Lower leg skin (tissue), 4 donors: ENCODE measurements around the gene NEURL3. TPM values are rescaled to one million over a fixed set of nuclear protein-coding genes. Genes with fewer than 3 reads are reported as not detected.
A peak's percentile ranks its signal among the peaks of the same experiment; 100 is the strongest.
"Not testable (repeated sequence)": the region's sequence is repeated elsewhere in the genome, so short reads cannot be mapped to it uniquely, and the experiment has no call there.

Source experiments
- DNase-seq, 2 donors: peaks; one replicate each; pipeline ENCODE4 v3.0.0-alpha.2; 2019; ENCODE audit warnings: low spot score in 2 of 2
- H3K4me3 ChIP-seq: fragments of 200-600 bp; sonication (generic); 2 replicates; pipeline ENCODE4 v1.5.1; 2017; ENCODE audit warnings: mild to moderate bottlenecking, low read depth; ENCODE audit not compliant: poor library complexity, severe bottlenecking
- POLR2A ChIP-seq, 2 donors: fragments of 450-650 bp; IDR thresholded peaks; one replicate each; pipeline ENCODE4 v1.6.1; 2016 to 2017; ENCODE audit warnings: antibody characterized with exemption in 2 of 2, mild to moderate bottlenecking in 1 of 2, moderate library complexity in 1 of 2
- WGBS, 2 donors: methylation state at CpG; one replicate each; pipeline ENCODE4 v1.1.5; 2018; 5-methylcytosine and 5-hydroxymethylcytosine counted together
- intact Hi-C: fragments of 100-400 bp; cut with DNase I; formaldehyde crosslinking; loops from one replicate; pipeline ENCODE4 v1.15.0; 2023; ENCODE audit warnings: low total_unique reads
- total RNA-seq, 4 donors: library from RNA; depleted of rRNA; stranded (reverse); fragments of >200 nt; gene quantifications; one replicate each; pipeline ENCODE4 v1.1.0, GENCODE V29; 2016
- TF ChIP-seq, protein P1 (sequence below), 3 donors: fragments of 450-650 bp; IDR thresholded peaks; one replicate each; pipeline ENCODE4 v1.5.1; 2016; ENCODE audit warnings: antibody characterized with exemption in 3 of 3, mild to moderate bottlenecking in 3 of 3, moderate library complexity in 2 of 3

The NEURL3 gene, protein sequence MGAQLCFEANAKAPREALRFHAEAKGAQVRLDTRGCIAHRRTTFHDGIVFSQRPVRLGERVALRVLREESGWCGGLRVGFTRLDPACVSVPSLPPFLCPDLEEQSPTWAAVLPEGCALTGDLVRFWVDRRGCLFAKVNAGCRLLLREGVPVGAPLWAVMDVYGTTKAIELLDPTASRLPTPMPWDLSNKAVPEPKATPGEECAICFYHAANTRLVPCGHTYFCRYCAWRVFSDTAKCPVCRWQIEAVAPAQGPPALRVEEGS
- 1 to 10 TPM in 2 of 4 donors, under 1 TPM in 2; 0.57 to 3.0 (median 1.7) TPM for total RNA-seq

DNA sequence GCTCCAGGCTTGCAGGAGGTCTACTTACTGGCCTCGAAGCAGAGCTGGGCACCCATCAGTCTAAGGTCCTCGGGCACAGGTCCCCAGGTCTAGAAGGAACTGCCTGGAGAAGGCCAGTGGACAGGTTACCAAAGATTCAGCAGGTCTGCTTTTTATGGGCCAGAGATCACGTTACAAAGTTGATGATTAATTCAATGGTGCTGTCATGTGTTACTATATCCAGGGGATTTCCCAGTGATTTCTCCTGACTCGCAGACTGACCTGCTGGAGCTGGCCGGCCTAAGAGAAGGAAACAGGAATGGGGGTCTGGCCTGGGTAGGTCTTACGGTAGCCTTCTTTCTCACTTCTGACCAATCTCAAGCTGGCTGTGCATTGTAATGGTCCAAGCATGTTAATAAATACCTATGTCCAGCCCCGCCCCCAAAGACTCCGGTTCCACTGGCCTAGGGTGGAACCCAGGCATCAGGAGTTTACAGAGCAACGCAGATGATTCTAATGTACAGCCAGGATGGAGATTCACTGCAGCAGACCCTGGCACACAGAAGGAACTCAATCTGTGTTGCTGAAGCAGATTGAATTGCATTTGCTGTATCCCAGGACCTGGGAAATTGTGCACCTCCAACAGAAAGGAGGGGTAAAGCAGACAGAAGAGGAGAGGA is at the start of gene NEURL3:
TSS of gene NEURL3 (minus strand) at position 127 of the 659 bp plus-strand sequence. CDS start at position 56, 71 bp downstream.
- intact Hi-C loops = loop anchor here (10.0 kb wide), 1 partner anchor 101 kb away; no protein-coding TSS in a partner anchor

DNA sequence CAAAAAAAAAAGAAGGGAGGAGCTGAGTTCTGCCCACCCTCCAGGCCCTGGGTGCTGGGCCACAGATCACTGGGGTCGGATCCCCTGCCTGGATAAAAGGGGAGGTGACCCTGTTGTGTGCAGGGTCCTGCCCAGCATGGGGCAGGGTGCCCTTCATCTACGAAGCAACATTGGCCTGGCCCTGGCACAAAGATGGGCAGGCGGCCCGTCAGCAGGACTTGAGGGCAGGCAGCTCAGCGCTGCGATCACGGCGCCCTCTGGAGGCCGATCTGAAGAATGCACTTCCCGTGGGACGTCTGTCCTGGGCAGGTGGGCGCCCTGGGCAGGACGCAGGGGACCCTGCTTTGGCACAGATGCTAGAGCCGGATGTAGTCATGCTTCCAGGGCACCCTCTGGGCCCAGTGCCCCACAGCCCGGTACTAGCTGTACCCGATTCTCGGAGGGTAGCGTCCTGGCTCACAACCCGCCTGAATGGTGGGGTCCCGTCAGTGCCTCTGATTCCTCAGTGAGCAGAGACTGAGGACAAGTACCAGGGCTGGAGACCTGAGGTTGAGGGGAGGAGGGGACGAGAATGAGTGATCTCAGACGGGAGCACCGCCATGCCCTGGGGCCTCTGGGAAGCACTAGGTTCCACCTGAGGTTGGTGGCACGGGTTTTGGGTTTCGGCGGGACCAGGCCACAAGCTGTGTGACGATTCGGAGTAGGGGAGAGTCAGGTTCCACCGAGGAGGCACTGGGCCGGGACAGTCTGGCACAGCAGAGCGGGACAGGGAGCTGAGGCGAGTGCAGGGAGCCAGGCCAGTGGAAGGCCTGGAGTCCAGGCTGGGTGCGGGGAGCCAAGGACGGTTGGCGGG is 49.4 kb upstream of the NEURL3 start:
- no peak overlapping the region for H3K4me3 ChIP-seq
- DNase-seq = peak in 1 of 2 donors; percentile 95

More for the DNA sequence above, at the start of gene NEURL3:
- H3K4me3 ChIP-seq = no peak within 1 kb of the TSS
- peak in 1 of 2 donors; percentile 63 for DNase-seq
- TF ChIP-seq, protein P1, sequence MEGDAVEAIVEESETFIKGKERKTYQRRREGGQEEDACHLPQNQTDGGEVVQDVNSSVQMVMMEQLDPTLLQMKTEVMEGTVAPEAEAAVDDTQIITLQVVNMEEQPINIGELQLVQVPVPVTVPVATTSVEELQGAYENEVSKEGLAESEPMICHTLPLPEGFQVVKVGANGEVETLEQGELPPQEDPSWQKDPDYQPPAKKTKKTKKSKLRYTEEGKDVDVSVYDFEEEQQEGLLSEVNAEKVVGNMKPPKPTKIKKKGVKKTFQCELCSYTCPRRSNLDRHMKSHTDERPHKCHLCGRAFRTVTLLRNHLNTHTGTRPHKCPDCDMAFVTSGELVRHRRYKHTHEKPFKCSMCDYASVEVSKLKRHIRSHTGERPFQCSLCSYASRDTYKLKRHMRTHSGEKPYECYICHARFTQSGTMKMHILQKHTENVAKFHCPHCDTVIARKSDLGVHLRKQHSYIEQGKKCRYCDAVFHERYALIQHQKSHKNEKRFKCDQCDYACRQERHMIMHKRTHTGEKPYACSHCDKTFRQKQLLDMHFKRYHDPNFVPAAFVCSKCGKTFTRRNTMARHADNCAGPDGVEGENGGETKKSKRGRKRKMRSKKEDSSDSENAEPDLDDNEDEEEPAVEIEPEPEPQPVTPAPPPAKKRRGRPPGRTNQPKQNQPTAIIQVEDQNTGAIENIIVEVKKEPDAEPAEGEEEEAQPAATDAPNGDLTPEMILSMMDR (IDR thresholded peaks at IDR 0.05) = no peak
- TF ChIP-seq POLR2A (IDR thresholded peaks at IDR 0.05) = no peak
- WGBS, 2 donors = 50 to 57% methylated on average over 9 of the region's 9 CpGs

DNA sequence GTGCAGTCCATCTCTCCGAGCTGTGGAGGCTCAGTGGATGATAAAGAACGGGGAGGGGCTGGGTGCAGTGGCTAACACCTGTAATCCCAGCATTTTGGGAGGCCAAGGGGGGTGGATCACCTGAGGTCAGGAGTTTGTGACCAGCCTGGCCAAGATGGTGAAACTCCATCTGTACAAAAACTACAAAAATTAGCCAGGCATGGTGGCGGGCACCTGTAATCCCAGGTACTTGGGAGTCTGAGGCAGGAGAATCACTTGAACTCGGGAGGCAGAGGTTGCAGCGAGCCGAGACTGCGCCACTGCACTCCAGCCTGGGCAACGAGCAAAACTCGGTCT is 48.8 kb upstream of the NEURL3 start:
- WGBS, 2 donors = 33 to 34% methylated on average over 9 of the region's 9 CpGs
- intact Hi-C loops, DNase-seq, H3K4me3 ChIP-seq: not testable (repeated sequence)

More for the DNA sequence above, 49.4 kb upstream of the NEURL3 start:
- TF ChIP-seq POLR2A (IDR thresholded peaks at IDR 0.05) = no peak
- TF ChIP-seq, protein P1 (IDR thresholded peaks at IDR 0.05) = peak in 1 of 3 donors; percentile 83
- 18 to 25% methylated on average over 25 to 32 of the region's 35 CpGs for WGBS, 2 donors
- intact Hi-C loops = no loop called here

DNA sequence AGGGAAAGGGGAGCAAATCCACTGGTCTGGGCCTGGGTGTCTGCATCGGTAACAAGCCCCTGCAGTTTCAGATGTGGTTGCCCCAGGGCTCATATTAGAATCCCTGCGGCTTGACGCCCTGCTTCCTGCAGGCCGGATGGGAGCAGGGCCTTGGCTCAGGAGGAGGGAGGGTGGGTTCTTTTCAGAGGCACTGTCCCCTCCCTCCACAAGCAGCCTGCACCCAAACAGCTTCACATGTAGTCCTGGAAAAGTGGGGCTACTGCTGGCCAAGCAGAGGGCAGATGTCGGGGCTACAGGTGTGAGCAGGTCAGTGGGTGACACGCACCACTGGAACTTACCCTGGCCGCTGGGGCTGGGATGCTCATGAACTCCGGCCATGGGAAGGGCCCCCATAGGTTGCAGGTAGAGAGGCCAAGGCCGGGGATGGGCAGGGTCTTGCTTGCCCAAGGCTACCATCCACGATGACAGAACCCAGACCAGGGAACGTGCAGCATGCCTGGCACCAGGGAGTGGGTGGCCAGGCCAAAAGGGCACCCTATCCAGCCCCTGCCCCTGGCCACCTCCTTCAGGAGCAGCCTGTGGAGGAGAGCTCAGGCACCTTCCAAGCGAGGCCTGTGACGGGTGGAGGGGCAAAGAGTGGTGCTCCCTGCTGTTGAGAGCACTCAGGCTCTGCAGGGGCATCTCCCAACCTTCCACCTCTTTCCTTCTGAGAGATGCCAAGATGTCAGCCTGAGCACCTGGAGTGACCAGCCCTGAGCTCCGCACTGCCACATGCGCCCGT is 48.2 kb upstream of the NEURL3 start:
- DNase-seq = peak in 1 of 2 donors; percentile 87
- intact Hi-C loops = no loop called here
- 82 to 84% methylated on average over 14 to 16 of the region's 16 CpGs for WGBS, 2 donors
- TF ChIP-seq, protein P1 (IDR thresholded peaks at IDR 0.05) = no peak
- TF ChIP-seq POLR2A (IDR thresholded peaks at IDR 0.05) = no peak
- no peak overlapping the region for H3K4me3 ChIP-seq

DNA sequence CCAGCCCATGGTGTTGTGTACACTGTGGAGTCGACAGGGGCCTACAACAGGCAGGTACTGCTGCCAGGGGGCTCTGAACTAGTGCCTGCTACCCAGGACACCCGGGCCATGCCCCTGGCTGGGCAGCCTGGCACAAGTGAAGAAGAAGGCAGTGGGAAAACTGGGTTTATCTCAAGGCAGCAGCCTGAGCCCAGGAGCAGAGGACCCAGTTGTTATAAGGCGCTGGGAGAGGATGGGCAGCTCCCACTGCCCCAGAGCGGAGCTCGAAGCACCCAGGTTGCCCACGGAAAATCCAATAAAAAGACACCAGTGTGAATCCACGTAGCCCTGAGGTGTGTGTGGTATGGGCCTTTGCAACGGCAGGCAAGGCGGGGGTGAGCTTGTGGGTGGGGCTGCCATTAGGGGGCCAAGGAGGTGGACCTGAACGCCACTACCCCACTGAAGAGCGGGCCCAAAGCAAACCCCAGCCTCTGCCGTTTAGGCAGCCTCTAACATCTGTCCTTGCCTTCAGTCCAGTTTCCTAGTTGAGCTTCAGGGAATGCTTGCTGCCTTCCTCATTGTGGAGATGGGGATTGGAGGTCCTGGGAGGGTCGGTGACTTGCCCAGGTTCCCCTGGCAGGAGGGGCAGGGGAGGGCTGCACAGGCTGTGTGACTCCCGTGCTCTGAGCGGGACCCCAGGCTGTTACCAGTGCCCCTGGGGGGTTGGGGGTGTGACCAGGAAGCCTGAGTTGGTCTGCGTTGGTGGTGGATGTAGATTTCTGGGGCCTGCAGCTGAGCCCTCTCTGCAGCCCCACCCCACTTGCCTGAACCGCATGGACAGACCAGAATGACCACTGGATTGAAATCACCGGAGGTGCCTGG is 47.4 kb upstream of the NEURL3 start:
- 82 to 88% methylated on average over 15 to 18 of the region's 18 CpGs for WGBS, 2 donors
- no peak overlapping the region for H3K4me3 ChIP-seq
- peak in 1 of 2 donors; percentile 81 for DNase-seq
- intact Hi-C loops = no loop called here
- TF ChIP-seq, protein P1 (IDR thresholded peaks at IDR 0.05) = no peak
- no peak for TF ChIP-seq POLR2A (IDR thresholded peaks at IDR 0.05)
